LoVo (cell line): ENCODE measurements around the gene PAX2.
"Not testable (repeated sequence)": the region's sequence is repeated elsewhere in the genome, so short reads cannot be mapped to it uniquely, and the experiment has no call there.

Experiments
- DNase-seq: peaks from one replicate; pipeline ENCODE4 v3.0.0-alpha.2; 2016; ENCODE audit warnings: low spot score

PAX2 gene

GRCh38 chr10:100744987-100745881 is at the start of gene PAX2:
PAX2 (plus strand) TSS chr10:100745582; CDS start chr10:100746261, 679 bp downstream.
- no peak for DNase-seq

- DNase-seq: no peak
Observed at GRCh38 chr10:100696477-100696901, 48.9 kb upstream of the PAX2 start.

- peak; percentile 61 for DNase-seq
Observed at GRCh38 chr10:100697070-100697469, 48.3 kb upstream of the PAX2 start.

- DNase-seq: no peak
Observed at GRCh38 chr10:100697631-100698030, 47.8 kb upstream of the PAX2 start.

GRCh38 chr10:100701704-100702103 is 43.7 kb upstream of the PAX2 start:
- DNase-seq: not testable (repeated sequence)

GRCh38 chr10:100705139-100705538 is 40.2 kb upstream of the PAX2 start:
- DNase-seq: no peak

GRCh38 chr10:100707261-100707848 is 38.0 kb upstream of the PAX2 start:
- DNase-seq: no peak

- no peak for DNase-seq
Observed at GRCh38 chr10:100709146-100710082, 36.0 kb upstream of the PAX2 start.

- DNase-seq: no peak
Observed at GRCh38 chr10:100710151-100710871, 35.1 kb upstream of the PAX2 start.

GRCh38 chr10:100713049-100713858 is 32.1 kb upstream of the PAX2 start:
- no peak for DNase-seq

GRCh38 chr10:100713859-100714565 is 31.4 kb upstream of the PAX2 start:
- DNase-seq: no peak

- no peak for DNase-seq
Observed at GRCh38 chr10:100714566-100714950, 30.8 kb upstream of the PAX2 start.

- DNase-seq: no peak
Observed at GRCh38 chr10:100715101-100715444, 30.3 kb upstream of the PAX2 start.

GRCh38 chr10:100715445-100716385 is 29.7 kb upstream of the PAX2 start:
- DNase-seq: no peak

GRCh38 chr10:100717166-100717565 is 28.2 kb upstream of the PAX2 start:
- no peak for DNase-seq

GRCh38 chr10:100718197-100718742 is 27.1 kb upstream of the PAX2 start:
- no peak for DNase-seq

GRCh38 chr10:100723180-100723579 is 22.2 kb upstream of the PAX2 start:
- no peak for DNase-seq

GRCh38 chr10:100723770-100724530 is 21.4 kb upstream of the PAX2 start:
- no peak for DNase-seq
